GM10248 (cell line): ENCODE results near the gene AUTS2.

ENCODE experiments used
- CTCF ChIA-PET: fragments of 300-600 bp; sonication (Branson Sonifier 250); formaldehyde crosslinking; extraction: SDS; loops from one replicate; lab custom pipeline; 2021; ENCODE audit warnings: antibody characterized with exemption; lab: Yijun Ruan, JAX
- POLR2A ChIA-PET: fragments of 350-650 bp; sonication (Branson Sonifier 250); formaldehyde crosslinking; extraction: SDS; loops from one replicate; lab custom pipeline; 2020; ENCODE audit warnings: antibody characterized with exemption; lab: Yijun Ruan, JAX
- DNase-seq: peaks from one replicate; pipeline ENCODE4 v3.0.0; 2012; ENCODE audit errors: extremely low spot score
- CTCF ChIP-seq: IDR thresholded peaks from 2 replicates; pipeline ENCODE4 v1.5.1; 2012; ENCODE audit warnings: mild to moderate bottlenecking, low read depth; ENCODE audit errors: extremely low read depth, missing control alignments, control extremely low read depth

The AUTS2 gene

GRCh38 chr7:70588191-70588921 is 990.1 kb downstream of the AUTS2 start:
- CTCF ChIA-PET = no interaction called here
- POLR2A ChIA-PET = no interaction called here
- DNase-seq = no peak
- no peak for TF ChIP-seq CTCF

GRCh38 chr7:70589010-70589409 is 990.7 kb downstream of the AUTS2 start:
- ChIA-PET CTCF (interaction anchor here (1.0 to 1.1 kb wide), 2 partner anchors 26 to 110 kb away, joined by 3 read pairs; no protein-coding TSS in a partner anchor), POLR2A (no interaction called here)
- no peak for DNase-seq
- no peak for TF ChIP-seq CTCF

DNA sequence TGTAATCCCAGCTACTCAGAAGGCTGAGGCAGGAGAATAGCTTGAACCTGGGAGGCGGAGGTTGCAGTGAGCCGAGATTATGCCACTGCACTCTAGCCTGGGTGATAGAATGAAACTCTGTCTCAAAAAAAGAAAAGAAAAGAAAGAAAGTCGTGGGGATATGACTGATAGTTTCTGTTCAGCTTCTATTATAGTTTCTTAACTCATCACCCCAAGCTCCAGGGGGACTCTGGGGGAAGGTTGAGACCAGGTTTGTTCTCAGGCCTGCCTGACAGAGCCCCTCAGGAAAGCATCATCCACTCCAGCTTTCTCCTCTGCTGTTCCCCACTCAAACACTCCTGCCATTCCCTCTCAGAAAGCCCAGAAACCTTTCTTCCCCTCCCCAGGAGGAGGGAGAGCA is 991.3 kb downstream of the AUTS2 start:
- ChIA-PET CTCF (interaction anchor here (1.0 to 1.1 kb wide), 2 partner anchors 27 to 109 kb away, joined by 3 read pairs; no protein-coding TSS in a partner anchor), POLR2A (no interaction called here)
- no peak for DNase-seq
- TF ChIP-seq CTCF = no peak

DNA sequence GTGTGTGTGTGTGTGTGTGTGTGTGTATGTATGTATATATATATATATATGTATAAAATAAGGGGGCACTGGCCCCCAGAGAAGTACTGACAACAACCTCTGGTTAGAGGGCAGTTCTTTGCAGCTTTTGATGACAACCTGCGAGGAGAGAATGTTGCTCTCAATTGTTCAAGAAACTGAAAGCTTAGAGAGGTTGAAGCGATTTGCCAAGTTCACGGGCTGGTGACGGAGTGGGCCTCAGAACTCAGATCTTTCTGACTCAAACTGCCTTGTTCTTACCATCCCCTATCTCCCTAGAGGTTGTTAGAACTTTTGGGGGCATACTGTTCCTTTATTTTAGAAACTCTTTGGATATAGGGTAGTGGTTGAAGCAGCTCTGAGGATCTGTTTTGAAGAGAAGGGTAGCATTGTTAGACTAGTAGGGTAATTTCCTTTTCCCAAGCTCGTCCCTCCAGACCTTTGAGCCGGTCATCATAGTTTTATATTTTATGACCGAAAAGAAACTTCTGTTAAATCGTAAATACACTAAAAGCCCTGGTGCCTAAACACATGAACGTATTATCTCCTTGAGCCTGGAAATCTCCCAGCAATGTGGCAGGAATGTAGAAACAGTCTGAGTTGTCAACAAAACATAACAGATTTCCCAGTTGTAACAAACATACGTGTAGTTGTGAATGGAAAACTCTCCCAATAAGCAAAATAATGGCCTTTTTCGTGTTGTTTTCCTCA is 992.0 kb downstream of the AUTS2 start:
- DNase-seq = no peak
- ChIA-PET CTCF (interaction anchor here (0.5 to 1.1 kb wide), 3 partner anchors 27 to 1143 kb away, joined by 3 read pairs; no protein-coding TSS in a partner anchor), POLR2A (no interaction called here)
- no peak for TF ChIP-seq CTCF

DNA sequence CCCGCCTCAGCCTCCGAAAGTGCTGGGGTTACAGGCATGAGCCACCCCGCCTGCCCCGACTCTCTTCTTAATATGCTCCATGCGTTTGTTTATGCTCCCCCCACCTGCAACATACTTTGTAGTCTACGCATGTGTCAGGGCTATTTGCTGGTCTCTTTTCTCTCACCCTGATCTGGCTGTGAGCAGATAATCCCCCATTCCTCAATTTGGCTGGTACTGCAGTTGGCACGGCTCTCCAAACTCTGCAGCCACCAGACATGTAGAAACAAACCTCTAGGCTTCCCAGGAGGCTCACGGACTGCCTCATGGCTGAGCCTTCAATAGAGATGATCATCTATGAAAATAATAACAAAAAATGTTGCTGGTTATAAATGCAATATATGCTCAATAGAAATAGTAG is 993.4 kb downstream of the AUTS2 start:
- POLR2A ChIA-PET = no interaction called here
- no peak for DNase-seq
- TF ChIP-seq CTCF = no peak
- CTCF ChIA-PET = no interaction called here

- no peak for TF ChIP-seq CTCF
- ChIA-PET CTCF (no interaction called here), POLR2A (no interaction called here)
- no peak for DNase-seq
Measured at GRCh38 chr7:70592171-70592570, 993.9 kb downstream of the AUTS2 start.
